ENCODE data around the gene DHX30. TPM values are rescaled to one million over a fixed set of nuclear protein-coding genes. Genes with fewer than 3 reads are reported as not detected.

DHX30 gene
- total and polyA plus RNA-seq, 9 of the 15 experiments (the other 6 are each of a cell fraction or from before 2014, with no cell fraction given), result 12.3 to 158 (median 79.0) TPM

- ChIA-PET POLR2A (interaction anchor here (0.7 kb wide), 1 partner anchor 14 kb away, joined by 3 read pairs; no protein-coding TSS in a partner anchor), CTCF (ENCODE audit: low intra/inter-chr PET ratio) (interaction anchor here (0.6 kb wide), 1 partner anchor 11 kb away, joined by 4 read pairs; no protein-coding TSS in a partner anchor)
- no peak overlapping the region for H3K4me3 ChIP-seq
- H3K27me3 ChIP-seq (ENCODE audit: control insufficient read depth in 2 of 2, insufficient read depth in 2 of 2, low read length in 2 of 2), result no peaks in the 10 kb centered on the region
- ATAC-seq, result no peak
- H3K27ac ChIP-seq (ENCODE audit: extremely low read depth, low read depth, low read length), result no peak overlapping the region
- no peak overlapping the region for H3K9ac ChIP-seq (ENCODE audit: insufficient read depth in 1 of 2, low read depth in 2 of 2, low read length in 2 of 2)
- intact Hi-C loops (cut with micrococcal nuclease), result no loop called here
- WGBS (ENCODE audit: insufficient coverage, low coverage, missing lambda C conversion rate), result 66% methylated on average over 4 of the region's 4 CpGs
- BruUV-seq (replicated peaks), result no TSS peak
- no peaks in the 10 kb centered on the region for H3K36me3 ChIP-seq (ENCODE audit: control insufficient read depth, insufficient read depth, low read length)
- peak in 1 of 4 experiments; percentile 42 for DNase-seq (ENCODE audit: extremely low read depth in 1 of 4, low spot score in 3 of 4)
- in situ Hi-C loops (cut with MboI), result no loop called here
- H3K9me1 ChIP-seq (ENCODE audit: control insufficient read depth, insufficient read depth, low read length), result no peaks in the 10 kb centered on the region
- no peaks in the 10 kb centered on the region for H4K20me1 ChIP-seq (replicated peaks; ENCODE audit: control insufficient read depth, insufficient read depth, low read length)
- H3K9me3 ChIP-seq (replicated peaks; ENCODE audit: control insufficient read depth, insufficient read depth, low read depth, low read length), result no peaks in the 10 kb centered on the region
- H3K4me1 ChIP-seq (replicated peaks in 1 of 2; ENCODE audit: control insufficient read depth in 2 of 2, insufficient read depth in 2 of 2, low read length in 2 of 2), result peaks cover 13 to 17% of the 10 kb centered on the region in 2 experiments; a peak in 4 of 5 replicates
- peak overlapping the region; percentile 34; the same call in 1 of the 2 replicates for H2AFZ ChIP-seq (ENCODE audit: low read depth, low read length)
- peak; percentile 68 for FAIRE-seq
- no peak overlapping the region for H3K4me2 ChIP-seq (ENCODE audit: insufficient read depth, low read length)
- H3K79me2 ChIP-seq (ENCODE audit: control insufficient read depth, insufficient read depth, low read length), result peaks cover 18% of the 10 kb centered on the region
- TF ChIP-seq CREBBP (IDR thresholded peaks at IDR 0.05; ENCODE audit: low read depth, low read length), result no peak
- no peak for TF ChIP-seq ID3 (CRISPR knock-in tag; IDR thresholded peaks at IDR 0.05)
- no peak for TF ChIP-seq ID3 (tag; IDR thresholded peaks at IDR 0.05)
- no peak for TF ChIP-seq MECOM (CRISPR knock-in tag; IDR thresholded peaks at IDR 0.05)
- peak; percentile 32; the same call in 1 of the 2 replicates for TF ChIP-seq PKNOX1 (IDR thresholded peaks at IDR 0.05)
- TF ChIP-seq TRIM25 (IDR thresholded peaks at IDR 0.05; ENCODE audit: borderline replicate concordance), result 0 out of 2 replicates have a peak, but pooled peaks have one; percentile 19
- no peak for TF ChIP-seq ZNF124 (CRISPR knock-in tag; IDR thresholded peaks at IDR 0.05)
- peak; percentile 45 for TF ChIP-seq CTCFL (IDR thresholded peaks at IDR 0.05; ENCODE audit: borderline replicate concordance, insufficient read depth, low read depth, low read length, poor library complexity, severe bottlenecking)
- peak; percentile 44 to 63 (median 59) for TF ChIP-seq CTCF (IDR thresholded peaks at IDR 0.05 in 2 of 3, conservative IDR thresholded peaks at IDR 0.05 in 1 of 3; ENCODE audit: insufficient read depth in 2 of 3, low read depth in 1 of 3, low read length in 3 of 3)
- TF ChIP-seq ZNF511 (CRISPR knock-in tag; IDR thresholded peaks at IDR 0.05), result no peak
- 0 out of 2 replicates have a peak, but pooled peaks have one; percentile 15 for TF ChIP-seq TOE1 (IDR thresholded peaks at IDR 0.05; ENCODE audit: borderline replicate concordance)
- TF ChIP-seq TOE1 (CRISPR knock-in tag; IDR thresholded peaks at IDR 0.05; ENCODE audit: borderline replicate concordance, low read depth), result no peak
These were observed 3.2 kb upstream of the DHX30 start for GRCh38 chr3:47799733-47800132.
